Sigmoid colon (tissue), 7 donors: ENCODE measurements around the gene PRDM16. TPM values are rescaled to one million over a fixed set of nuclear protein-coding genes. Genes with fewer than 3 reads are reported as not detected.

Source experiments
- DNase-seq: peaks from one replicate; pipeline ENCODE4 v3.0.0-alpha.2; 2019
- H3K27ac ChIP-seq, 4 donors: fragments of 200-600 bp; sonication (generic); one replicate each; pipeline ENCODE4 v1.5.1; 2016 to 2019; ENCODE audit warnings: mild to moderate bottlenecking in 1 of 4
- H3K27me3 ChIP-seq, 3 donors: fragments of 200-600 bp; sonication (generic); one replicate each; pipeline ENCODE4 v1.5.1; 2019; ENCODE audit warnings: mild to moderate bottlenecking in 1 of 3
- H3K36me3 ChIP-seq, 4 donors: fragments of 200-600 bp; sonication (generic); one replicate each; pipeline ENCODE4 v1.5.1; 2016 to 2019
- H3K4me1 ChIP-seq, 4 donors: fragments of 200-600 bp; sonication (generic); one replicate each; pipeline ENCODE4 v1.5.1; 2017 to 2019
- H3K4me3 ChIP-seq, 4 donors: fragments of 200-600 bp; sonication (generic); one replicate each; pipeline ENCODE4 v1.5.1; 2017 to 2019; ENCODE audit warnings: mild to moderate bottlenecking in 2 of 4, moderate library complexity in 1 of 4
- H3K9me3 ChIP-seq, 4 donors: fragments of 200-600 bp in 3 of 4; sonication (generic) in 3 of 4; one replicate each; pipeline versions ENCODE4 v1.5.1 to v1.6.1; 2013 to 2019
- EP300 ChIP-seq, 4 donors: sonication (generic); formaldehyde crosslinking; IDR thresholded peaks; one replicate each; pipeline ENCODE4 v1.6.1; 2017; ENCODE audit warnings: antibody characterized with exemption in 4 of 4
- POLR2A ChIP-seq, 2 donors: fragments of 450-650 bp; IDR thresholded peaks; one replicate each; pipeline ENCODE4 v1.6.1; 2016; ENCODE audit warnings: antibody characterized with exemption in 2 of 2, mild to moderate bottlenecking in 2 of 2, moderate library complexity in 2 of 2
- POLR2AphosphoS5 ChIP-seq, 4 donors: sonication (generic); formaldehyde crosslinking; IDR thresholded peaks; one replicate each; pipeline ENCODE4 v1.6.1; 2017; ENCODE audit warnings: antibody characterized with exemption in 4 of 4
- WGBS, 2 donors: extraction: QIAGEN DNeasy Blood & Tissue Kit; methylation state at CpG; one replicate each; pipeline ENCODE4 v1.1.7; 2013; 5-methylcytosine and 5-hydroxymethylcytosine counted together
- intact Hi-C: fragments of 100-400 bp; cut with DNase I; formaldehyde crosslinking; loops from one replicate; pipeline ENCODE4 v1.15.1; 2023
- polyA plus RNA-seq, 3 donors: library from polyadenylated mRNA; stranded (reverse); fragments of 200-250 nt; gene quantifications; one replicate each; pipeline ENCODE4 v1.2.3, GENCODE V29; 2013
- total RNA-seq, 4 donors: library from RNA; depleted of rRNA; stranded (reverse); fragments of >200 nt; gene quantifications; one replicate each; pipeline ENCODE4 v1.1.0, GENCODE V29; 2016
- TF ChIP-seq, protein P1 (sequence below), 4 experiments: fragments of 450-650 bp in 3 of 4; fragments of 200-600 bp in 1 of 4; IDR thresholded peaks; one replicate each; pipeline ENCODE4 v1.5.1; 2016 to 2019; ENCODE audit warnings: antibody characterized with exemption in 4 of 4, mild to moderate bottlenecking in 3 of 4, moderate library complexity in 2 of 4
- donor health status: healthy with polysubstance abuse.
- donor health status: Bipolar disorder and iron deficiency.
- donor health status: healthy.

PRDM16 gene
- total and polyA plus RNA-seq, 7 donors, result under 0.01 to 1.7 (median 0.49) TPM

DNA sequence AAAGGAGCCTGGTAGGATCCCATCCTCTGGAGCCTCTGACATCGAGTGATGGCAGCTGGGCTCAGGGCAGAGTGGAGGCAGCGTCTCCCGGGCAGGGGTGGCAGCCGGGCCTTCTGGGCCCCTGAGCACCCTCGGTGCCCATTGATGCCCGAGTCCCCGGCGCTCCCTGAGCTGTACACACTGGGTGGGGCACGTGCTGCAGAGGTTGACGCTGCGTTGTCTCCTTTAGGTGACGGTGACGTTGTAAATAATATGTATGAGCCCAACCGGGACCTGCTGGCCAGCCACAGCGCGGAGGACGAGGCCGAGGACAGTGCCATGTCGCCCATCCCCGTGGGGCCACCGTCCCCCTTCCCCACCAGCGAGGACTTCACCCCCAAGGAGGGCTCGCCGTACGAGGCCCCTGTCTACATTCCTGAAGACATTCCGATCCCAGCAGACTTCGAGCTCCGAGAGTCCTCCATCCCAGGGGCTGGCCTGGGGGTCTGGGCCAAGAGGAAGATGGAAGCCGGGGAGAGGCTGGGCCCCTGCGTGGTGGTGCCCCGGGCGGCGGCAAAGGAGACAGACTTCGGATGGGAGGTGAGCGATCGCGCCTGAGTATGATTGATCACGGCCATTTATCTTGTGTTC lies 117.0 kb downstream of the PRDM16 start:
- DNase-seq, result no peak
- intact Hi-C loops, result no loop called here
- peak overlapping the region in 2 of 4 donors; percentile 21 to 23 for H3K4me3 ChIP-seq
- H3K4me1 ChIP-seq, result peaks cover 0 to 12% (median 11%) of the 10 kb centered on the region in 4 donors
- H3K27ac ChIP-seq, result peak overlapping the region in 1 of 4 donors; percentile 27
- peaks cover 3 to 20% (median 18%) of the 10 kb centered on the region in 3 donors for H3K27me3 ChIP-seq
- WGBS, 2 donors, result 87 to 89% methylated on average over 38 of the region's 38 CpGs
- TF ChIP-seq EP300 (IDR thresholded peaks at IDR 0.05) (no peak), POLR2AphosphoS5 (IDR thresholded peaks at IDR 0.05) (no peak), POLR2A (IDR thresholded peaks at IDR 0.05) (no peak)
- TF ChIP-seq, protein P1, sequence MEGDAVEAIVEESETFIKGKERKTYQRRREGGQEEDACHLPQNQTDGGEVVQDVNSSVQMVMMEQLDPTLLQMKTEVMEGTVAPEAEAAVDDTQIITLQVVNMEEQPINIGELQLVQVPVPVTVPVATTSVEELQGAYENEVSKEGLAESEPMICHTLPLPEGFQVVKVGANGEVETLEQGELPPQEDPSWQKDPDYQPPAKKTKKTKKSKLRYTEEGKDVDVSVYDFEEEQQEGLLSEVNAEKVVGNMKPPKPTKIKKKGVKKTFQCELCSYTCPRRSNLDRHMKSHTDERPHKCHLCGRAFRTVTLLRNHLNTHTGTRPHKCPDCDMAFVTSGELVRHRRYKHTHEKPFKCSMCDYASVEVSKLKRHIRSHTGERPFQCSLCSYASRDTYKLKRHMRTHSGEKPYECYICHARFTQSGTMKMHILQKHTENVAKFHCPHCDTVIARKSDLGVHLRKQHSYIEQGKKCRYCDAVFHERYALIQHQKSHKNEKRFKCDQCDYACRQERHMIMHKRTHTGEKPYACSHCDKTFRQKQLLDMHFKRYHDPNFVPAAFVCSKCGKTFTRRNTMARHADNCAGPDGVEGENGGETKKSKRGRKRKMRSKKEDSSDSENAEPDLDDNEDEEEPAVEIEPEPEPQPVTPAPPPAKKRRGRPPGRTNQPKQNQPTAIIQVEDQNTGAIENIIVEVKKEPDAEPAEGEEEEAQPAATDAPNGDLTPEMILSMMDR (IDR thresholded peaks at IDR 0.05), result no peak
- H3K9me3 ChIP-seq, result no peaks in the 10 kb centered on the region
- no peaks in the 10 kb centered on the region for H3K36me3 ChIP-seq

DNA sequence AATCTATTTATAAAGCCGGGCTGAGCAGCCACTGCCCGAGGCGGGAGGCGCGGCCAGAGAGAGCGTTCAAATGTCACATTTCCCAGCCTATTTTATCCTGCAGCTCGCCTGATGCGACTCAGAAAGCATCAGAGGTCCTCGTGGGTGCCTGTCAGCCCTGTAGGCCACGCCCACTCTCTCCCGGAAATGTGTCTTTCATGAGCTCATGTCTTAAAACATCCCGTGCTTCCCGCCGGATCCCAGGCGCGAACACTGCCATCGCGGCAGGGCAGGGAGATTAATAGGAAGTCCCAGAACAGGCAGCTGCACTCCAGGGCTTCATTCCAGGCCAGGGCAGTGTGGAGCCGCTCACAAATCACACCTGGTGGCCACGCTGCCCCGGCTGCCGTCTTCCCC lies 117.5 kb downstream of the PRDM16 start:
- WGBS, 2 donors, result 52 to 64% methylated on average over 22 of the region's 22 CpGs
- peak; percentile 84 for DNase-seq
- H3K36me3 ChIP-seq, result no peaks in the 10 kb centered on the region
- TF ChIP-seq POLR2AphosphoS5 (IDR thresholded peaks at IDR 0.05) (peak in 1 of 4 donors; percentile 59), EP300 (IDR thresholded peaks at IDR 0.05) (no peak)
- H3K27me3 ChIP-seq, result peaks cover 3 to 20% (median 18%) of the 10 kb centered on the region in 3 donors
- intact Hi-C loops, result no loop called here
- no peaks in the 10 kb centered on the region for H3K9me3 ChIP-seq
- H3K4me3 ChIP-seq, result peak overlapping the region in 2 of 4 donors; percentile 21 to 23
- peak overlapping the region in 2 of 4 donors; percentile 32 to 60 for H3K27ac ChIP-seq
- peaks cover 0 to 12% (median 11%) of the 10 kb centered on the region in 4 donors for H3K4me1 ChIP-seq

DNA sequence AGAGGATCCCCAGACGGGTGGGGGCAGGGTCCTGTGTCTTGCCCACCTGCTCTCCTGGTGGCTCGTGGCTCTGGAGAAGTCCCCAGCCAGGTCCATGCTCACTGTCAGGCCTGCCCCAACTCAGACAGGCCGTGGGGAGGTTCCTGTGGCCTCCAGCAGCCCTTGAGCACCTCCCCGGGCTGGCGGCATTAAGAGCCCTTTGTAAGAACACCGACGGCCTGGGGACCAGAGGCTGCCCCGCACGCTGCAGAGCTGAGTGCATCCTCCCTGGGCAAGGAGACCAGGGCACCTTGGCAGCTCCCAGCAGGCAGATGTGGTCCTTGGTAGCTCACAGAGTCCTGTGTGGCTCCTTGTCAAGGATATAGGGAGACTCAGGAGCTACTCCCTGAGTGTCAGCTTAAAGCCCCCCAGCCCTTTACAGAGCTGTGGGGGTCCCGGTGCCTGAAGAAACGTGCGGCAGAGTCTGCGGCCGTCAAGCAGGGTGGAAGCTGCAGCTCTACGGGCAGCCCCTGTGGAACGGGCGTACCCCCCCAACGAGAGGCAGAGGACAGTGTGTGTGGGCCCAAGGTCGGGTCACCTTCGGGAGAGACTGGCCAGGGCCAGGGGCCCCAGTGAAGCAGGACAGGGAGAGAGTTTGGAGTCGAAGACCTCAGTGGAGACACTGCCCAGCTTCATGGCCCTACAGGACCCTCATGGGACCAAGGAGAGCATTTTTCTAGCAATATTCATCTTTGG lies 118.6 kb downstream of the PRDM16 start:
- Histone ChIP-seq H3K4me3 (no peak overlapping the region), H3K27ac (peak overlapping the region in 1 of 4 donors; percentile 32), H3K27me3 (peaks cover 3 to 20% (median 18%) of the 10 kb centered on the region in 3 donors), H3K9me3 (no peaks in the 10 kb centered on the region), H3K4me1 (peaks cover 0 to 12% (median 11%) of the 10 kb centered on the region in 4 donors), H3K36me3 (no peaks in the 10 kb centered on the region)
- 91% methylated on average over 21 of the region's 21 CpGs for WGBS, 2 donors
- intact Hi-C loops, result no loop called here
- DNase-seq, result no peak
- no peak for TF ChIP-seq EP300 (IDR thresholded peaks at IDR 0.05)
- TF ChIP-seq POLR2A (IDR thresholded peaks at IDR 0.05), result no peak
- TF ChIP-seq, protein P1 (IDR thresholded peaks at IDR 0.05), result no peak
- TF ChIP-seq POLR2AphosphoS5 (IDR thresholded peaks at IDR 0.05), result no peak

DNA sequence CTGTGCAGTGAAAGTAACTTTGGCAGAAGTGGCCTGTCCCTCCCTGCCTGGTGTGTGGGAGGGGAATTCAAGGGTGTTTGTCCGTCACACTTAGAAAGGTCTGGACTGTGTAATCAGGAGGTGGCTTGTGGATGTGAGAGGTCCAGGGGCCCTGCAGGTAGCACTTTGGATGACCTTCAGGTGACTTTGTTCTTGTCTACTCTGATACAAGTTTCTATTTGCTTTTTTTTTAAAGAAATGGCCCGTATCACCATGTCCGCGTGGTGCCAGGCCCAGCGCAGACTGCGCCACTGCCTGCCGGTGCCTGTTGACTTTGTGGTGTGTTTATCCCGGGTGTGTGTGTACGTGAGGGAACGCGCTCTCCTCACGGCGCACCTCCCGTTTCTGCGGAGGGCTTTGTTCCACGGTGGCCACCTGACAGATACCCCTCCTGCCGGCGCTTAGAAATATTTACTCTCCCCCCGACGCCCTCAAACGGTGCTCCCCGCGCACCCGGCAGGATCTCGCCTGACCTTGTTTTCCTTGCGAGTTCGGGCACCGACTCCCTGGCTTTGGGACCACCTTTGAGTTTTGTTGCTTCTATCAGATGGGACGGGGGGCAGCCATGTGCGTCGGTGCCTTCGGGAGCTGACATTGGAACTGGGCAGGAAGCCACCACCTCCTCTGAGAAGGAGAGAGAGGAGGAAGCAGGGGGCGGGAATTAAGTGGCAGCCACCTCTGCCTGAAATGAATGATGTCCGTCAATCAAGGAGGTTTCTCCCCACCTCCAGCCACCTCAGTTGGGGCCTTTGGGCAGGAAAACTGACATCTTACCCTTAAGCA lies 119.4 kb downstream of the PRDM16 start:
- 81 to 88% methylated on average over 34 of the region's 34 CpGs for WGBS, 2 donors
- peaks cover 3 to 20% (median 18%) of the 10 kb centered on the region in 3 donors for H3K27me3 ChIP-seq
- no peak overlapping the region for H3K4me3 ChIP-seq
- no peaks in the 10 kb centered on the region for H3K36me3 ChIP-seq
- intact Hi-C loops, result no loop called here
- H3K9me3 ChIP-seq, result no peaks in the 10 kb centered on the region
- peaks cover 0 to 12% (median 11%) of the 10 kb centered on the region in 4 donors for H3K4me1 ChIP-seq
- DNase-seq, result no peak
- H3K27ac ChIP-seq, result no peak overlapping the region
- TF ChIP-seq POLR2A (IDR thresholded peaks at IDR 0.05) (no peak), EP300 (IDR thresholded peaks at IDR 0.05) (no peak), POLR2AphosphoS5 (IDR thresholded peaks at IDR 0.05) (no peak)
- TF ChIP-seq, protein P1 (IDR thresholded peaks at IDR 0.05), result no peak
